ENCODE results near the gene SH3RF3.
"Not testable (repeated sequence)": the region's sequence is repeated elsewhere in the genome, so short reads cannot be mapped to it uniquely, and the experiment has no call there.

Gene SH3RF3

GRCh38 chr2:109535217-109535946, 406.4 kb downstream of the SH3RF3 start:
- no peak for DNase-seq

DNA sequence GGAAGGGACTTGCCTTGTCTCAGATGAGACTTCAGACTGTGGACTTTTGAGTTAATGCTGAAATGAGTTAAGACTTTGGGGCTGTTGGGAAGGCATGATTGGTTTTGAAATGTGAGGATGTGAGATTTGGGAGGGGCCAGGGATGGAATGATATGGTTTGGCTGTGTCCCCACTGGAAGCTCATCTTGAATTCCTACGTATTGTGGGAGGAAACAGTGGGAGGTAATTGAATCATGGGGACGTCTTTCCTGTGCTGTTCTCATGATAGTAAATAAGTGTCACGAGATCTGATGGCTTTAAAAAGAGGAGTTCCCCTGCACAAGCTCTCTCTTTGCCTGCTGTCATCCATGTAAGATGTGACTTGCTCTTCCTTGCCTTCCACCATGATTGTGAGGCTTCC, 407.6 kb downstream of the SH3RF3 start:
- DNase-seq, result not testable (repeated sequence)

DNA sequence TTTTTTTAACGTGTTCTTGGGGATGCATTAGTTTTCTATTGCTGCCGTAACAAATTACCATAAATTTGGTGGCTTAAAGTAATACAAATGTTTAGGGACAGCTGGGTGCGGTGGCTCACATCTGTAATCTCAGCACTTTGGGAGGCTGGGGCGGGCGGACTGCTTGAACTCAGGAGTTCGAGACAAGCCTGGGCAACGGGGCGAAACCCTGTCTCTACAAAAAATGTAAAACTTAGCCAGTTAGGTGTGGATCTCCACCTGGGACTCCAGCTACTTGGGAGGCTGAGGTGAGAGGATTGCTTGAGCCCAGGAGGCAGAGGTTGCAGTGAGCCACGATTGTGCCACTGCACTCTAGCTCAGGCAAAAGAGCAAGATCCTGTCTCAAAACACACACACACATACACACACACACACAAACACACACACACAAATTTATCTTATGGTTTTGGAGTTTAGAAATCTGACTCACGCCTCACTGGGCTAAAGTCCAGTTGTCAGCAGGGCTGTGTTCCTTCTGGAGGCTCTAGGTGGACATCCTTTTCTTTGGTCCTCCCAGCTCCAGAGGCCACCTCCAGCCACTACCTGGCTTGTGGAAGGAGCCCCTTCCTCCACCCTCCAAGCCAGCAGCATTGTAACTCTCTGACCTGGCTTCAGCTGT, 408.7 kb downstream of the SH3RF3 start:
- DNase-seq, result no peak

DNA sequence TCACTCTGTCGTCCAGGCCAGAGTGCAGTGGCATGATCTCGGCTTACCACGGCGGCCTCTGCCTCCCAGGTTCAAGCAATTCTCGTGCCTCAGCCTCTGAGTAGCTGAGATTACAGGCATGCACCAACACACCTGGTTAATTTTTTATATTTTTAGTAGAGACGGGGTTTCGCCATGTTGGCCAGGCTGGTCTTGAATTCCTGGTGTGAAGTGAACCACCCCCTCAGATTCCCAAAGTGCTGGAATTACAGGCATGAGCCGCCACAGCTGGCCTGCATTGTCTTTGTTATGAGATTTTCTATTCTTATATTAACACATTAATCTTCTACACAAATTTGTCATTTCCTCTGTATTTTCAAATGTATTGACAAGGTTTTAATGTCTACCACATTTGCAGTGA, 409.5 kb downstream of the SH3RF3 start:
- no peak for DNase-seq

GRCh38 chr2:109542384-109542783, 413.4 kb downstream of the SH3RF3 start:
- DNase-seq, result no peak

DNA sequence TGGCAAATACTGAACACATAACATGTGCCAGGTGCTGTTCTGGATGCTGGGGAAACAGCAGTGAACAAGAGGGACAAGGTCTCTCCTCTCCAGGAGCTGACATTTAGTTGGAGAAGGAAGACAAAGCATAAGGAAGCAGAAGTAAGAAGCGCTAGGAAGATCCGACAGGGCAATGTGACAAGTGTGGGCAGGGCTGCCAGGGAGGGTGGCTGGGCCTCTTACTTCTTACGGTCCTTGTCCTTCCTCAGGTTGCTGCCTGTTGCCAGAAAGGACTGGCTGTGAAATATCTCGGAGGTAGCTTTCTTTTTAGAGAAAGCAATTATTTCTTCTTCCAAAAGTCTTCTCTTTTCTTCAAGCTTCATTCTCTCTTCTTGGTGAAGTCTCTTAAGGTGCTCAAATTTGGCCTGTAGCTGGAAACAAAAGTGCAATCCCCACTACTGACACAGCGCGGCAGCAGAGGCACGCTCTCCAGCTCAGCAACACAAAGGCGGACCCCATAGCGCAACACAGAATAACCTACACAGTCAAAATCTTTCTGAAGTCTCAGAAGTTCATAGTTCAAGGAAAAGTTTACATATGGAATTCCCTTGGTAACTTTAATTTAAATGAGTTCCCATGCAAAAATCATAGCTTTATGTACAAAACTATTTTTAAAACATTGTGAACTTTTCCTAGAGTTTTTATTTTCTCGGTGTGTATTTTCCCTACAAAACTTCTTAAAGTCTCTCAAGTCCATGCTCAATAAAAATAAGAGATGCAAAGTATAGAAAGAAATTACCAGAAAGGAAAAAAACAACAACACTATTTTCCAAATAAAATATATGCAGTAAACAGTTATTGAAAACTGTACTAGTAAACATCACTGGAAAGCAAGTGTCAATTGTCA, 417.1 kb downstream of the SH3RF3 start:
- DNase-seq, result peak; percentile 1

- no peak for DNase-seq
Measured at GRCh38 chr2:109547280-109547679, 418.3 kb downstream of the SH3RF3 start.

DNA sequence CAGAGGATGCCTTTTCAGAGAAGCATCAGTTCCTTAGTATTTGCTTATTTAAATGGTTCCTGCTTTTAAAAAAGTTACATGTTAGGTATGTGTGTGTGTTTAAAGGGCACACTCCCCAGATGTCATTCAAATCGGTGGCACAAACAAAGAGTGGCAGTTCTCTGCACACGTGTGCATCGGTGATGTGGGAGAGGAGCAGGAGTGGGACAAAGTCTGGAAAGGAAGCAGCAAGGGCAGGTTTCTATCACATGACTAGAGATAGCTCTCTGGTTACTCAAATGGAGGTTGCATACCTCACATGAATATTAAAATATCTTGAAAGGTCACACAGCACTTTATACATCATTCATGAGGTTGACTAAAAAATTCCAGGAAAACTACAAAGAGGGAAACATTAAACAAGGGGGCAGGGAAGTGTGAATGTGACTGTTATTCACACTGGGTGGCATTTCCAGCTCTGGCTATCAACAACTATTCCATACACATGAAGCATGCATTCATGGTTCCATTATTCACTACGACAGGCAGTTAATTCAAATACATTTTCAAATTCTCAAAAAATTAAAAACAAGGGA, 420.1 kb downstream of the SH3RF3 start:
- DNase-seq, result no peak
